ENCODE data around the gene RANBP17.

Gene RANBP17

GRCh38 chr5:171080186-171080938 lies 218.5 kb downstream of the RANBP17 start:
- H3K4me3 ChIP-seq (ENCODE audit: low read depth, low read length) = no peak overlapping the region
- no peak for TF ChIP-seq CTCF (IDR thresholded peaks at IDR 0.05; ENCODE audit: borderline replicate concordance, insufficient read depth, low read depth, low read length)

GRCh38 chr5:171081319-171081718 lies 219.5 kb downstream of the RANBP17 start:
- H3K4me3 ChIP-seq (ENCODE audit: low read depth, low read length) = no peak overlapping the region
- no peak for TF ChIP-seq CTCF (IDR thresholded peaks at IDR 0.05; ENCODE audit: borderline replicate concordance, insufficient read depth, low read depth, low read length)

DNA sequence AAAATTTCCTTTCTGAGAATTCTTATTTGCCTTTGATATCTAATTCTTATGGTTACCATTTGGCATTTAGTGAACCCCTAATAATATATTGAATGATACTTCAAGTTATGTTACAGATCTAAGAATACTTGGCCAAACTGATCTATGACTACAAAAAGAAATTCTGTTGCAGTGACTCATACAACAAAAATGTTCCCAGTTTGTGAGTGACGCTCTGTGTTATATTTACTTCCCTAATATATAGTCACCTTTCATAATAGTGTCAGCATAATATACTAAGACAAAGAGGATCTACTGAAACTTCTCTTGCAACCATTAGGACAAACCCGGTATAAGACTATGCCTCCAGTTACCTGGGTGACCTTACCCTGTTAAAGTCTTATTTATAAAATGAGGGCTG lies 230.4 kb downstream of the RANBP17 start:
- no peak for TF ChIP-seq CTCF (IDR thresholded peaks at IDR 0.05; ENCODE audit: borderline replicate concordance, insufficient read depth, low read depth, low read length)
- H3K4me3 ChIP-seq (ENCODE audit: low read depth, low read length) = no peak overlapping the region

- H3K4me3 ChIP-seq (ENCODE audit: low read depth, low read length) = no peak overlapping the region
- TF ChIP-seq CTCF (IDR thresholded peaks at IDR 0.05; ENCODE audit: borderline replicate concordance, insufficient read depth, low read depth, low read length) = no peak
Measured at GRCh38 chr5:171093598-171093997, 231.8 kb downstream of the RANBP17 start.

DNA sequence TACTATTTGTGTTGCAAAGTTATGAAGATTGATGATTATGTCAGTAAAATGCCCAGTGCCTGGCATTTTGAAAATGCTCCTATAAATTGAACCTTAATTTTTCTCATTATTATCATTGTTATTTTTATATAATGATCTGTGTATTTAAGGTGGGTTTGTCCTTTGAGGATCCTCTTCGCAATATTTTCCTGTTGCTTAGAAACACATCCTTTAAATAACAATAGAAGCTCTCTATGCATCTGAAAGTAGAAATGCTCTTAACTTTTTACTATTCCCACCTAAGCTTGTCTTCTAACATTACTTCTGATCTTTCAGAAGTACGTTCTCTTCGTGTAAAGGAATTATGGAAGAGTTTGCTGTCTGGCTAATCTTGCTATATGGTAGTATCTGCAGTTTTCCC lies 232.5 kb downstream of the RANBP17 start:
- TF ChIP-seq CTCF (IDR thresholded peaks at IDR 0.05; ENCODE audit: borderline replicate concordance, insufficient read depth, low read depth, low read length) = no peak
- no peak overlapping the region for H3K4me3 ChIP-seq (ENCODE audit: low read depth, low read length)

DNA sequence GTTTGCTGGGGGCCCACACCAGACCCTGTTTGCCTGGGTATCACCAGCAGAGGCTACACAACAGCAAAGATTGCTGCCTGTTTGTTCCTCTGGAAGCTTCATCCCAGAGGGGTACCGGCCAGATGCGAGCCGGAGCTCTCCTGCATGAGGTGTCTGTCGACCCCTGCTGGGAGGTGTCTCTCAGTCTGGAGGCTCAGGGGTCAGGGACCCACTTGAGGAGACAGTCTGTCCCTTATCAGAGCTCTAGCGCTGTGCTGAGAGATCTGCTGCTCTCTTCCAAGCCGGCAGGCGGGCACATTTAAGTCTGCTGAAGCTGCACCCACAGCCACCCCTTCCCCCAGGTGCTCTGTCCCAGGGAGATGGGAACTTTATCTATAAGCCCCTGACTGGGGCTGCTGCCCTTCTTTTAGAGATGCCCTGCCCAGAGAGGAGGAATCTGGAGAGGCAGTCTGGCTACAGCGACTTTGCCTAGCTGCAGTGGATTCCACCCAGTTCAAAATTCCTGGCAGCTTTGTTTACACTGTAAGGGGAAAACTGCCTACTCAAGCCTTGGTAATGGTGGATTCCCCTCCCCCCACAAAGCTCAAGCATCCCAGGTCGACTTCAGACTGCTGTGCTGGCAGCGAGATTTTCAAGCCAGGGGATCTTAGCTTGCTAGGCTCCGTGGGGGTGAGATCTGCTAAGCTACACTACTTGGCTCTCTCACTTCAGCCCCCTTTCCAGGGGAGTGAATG lies 241.2 kb downstream of the RANBP17 start:
- no peak overlapping the region for H3K4me3 ChIP-seq (ENCODE audit: low read depth, low read length)
- no peak for TF ChIP-seq CTCF (IDR thresholded peaks at IDR 0.05; ENCODE audit: borderline replicate concordance, insufficient read depth, low read depth, low read length)

DNA sequence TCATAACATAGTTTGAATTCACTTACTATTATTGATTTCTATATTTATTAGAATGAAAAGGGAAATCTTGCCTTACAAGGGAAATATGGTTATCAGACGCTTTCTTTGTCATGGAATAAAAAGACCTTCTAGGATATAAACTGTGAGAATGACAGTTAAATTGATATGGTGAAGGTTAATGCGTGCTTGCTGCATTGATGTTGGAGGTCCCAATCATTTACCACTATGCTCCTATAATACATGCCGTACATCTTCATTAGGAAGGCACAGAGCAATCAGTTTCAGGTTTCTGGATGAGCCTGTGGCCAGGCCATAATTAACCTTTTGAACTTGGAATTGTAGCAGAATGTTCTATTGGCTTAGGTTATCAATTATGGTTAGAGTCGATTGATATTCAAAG lies 245.9 kb downstream of the RANBP17 start:
- TF ChIP-seq CTCF (IDR thresholded peaks at IDR 0.05; ENCODE audit: borderline replicate concordance, insufficient read depth, low read depth, low read length) = no peak
- H3K4me3 ChIP-seq (ENCODE audit: low read depth, low read length) = no peak overlapping the region

Measured in GM12875 (cell line).